ENCODE data around the gene KEL. TPM values are rescaled to one million over a fixed set of nuclear protein-coding genes. Genes with fewer than 3 reads are reported as not detected.

The KEL gene
- total and polyA plus RNA-seq, 3 donors from 2014 or later: 52.1 to 124 (median 124) TPM

GRCh38 chr7:142974626-142975025 is 12.5 kb upstream of the KEL start:
- intact Hi-C loops (cut with DNase I; ENCODE audit: low total_unique reads): no loop called here
- TF ChIP-seq CTCF (IDR thresholded peaks at IDR 0.05): no peak
- TF ChIP-seq POLR2A (IDR thresholded peaks at IDR 0.05): no peak
- Histone ChIP-seq H3K4me1 (peaks cover 4% of the 10 kb centered on the region), H3K9me3 (no peaks in the 10 kb centered on the region), H3K4me3 (no peak overlapping the region), H3K36me3 (ENCODE audit: low read depth, missing control alignments) (no peaks in the 10 kb centered on the region), H3K27ac (no peak overlapping the region), H3K27me3 (no peaks in the 10 kb centered on the region)
- DNase-seq: no peak
- WGBS, 2 donors: 85 to 93% methylated on average over 3 of the region's 3 CpGs

- DNase-seq: no peak
- no peaks in the 10 kb centered on the region for H3K27me3 ChIP-seq
- H3K27ac ChIP-seq: no peak overlapping the region
- H3K4me1 ChIP-seq: peaks cover 4% of the 10 kb centered on the region
- intact Hi-C loops (cut with DNase I; ENCODE audit: low total_unique reads): no loop called here
- no peaks in the 10 kb centered on the region for H3K36me3 ChIP-seq (ENCODE audit: low read depth, missing control alignments)
- WGBS, 2 donors: 19 to 40% methylated on average over 4 of the region's 4 CpGs
- no peak overlapping the region for H3K4me3 ChIP-seq
- no peak for TF ChIP-seq CTCF (IDR thresholded peaks at IDR 0.05)
- no peak for TF ChIP-seq POLR2A (IDR thresholded peaks at IDR 0.05)
- H3K9me3 ChIP-seq: no peaks in the 10 kb centered on the region
These were observed 7.0 kb upstream of the KEL start for GRCh38 chr7:142969183-142969582.

- no peaks in the 10 kb centered on the region for H3K27me3 ChIP-seq
- no peak overlapping the region for H3K4me3 ChIP-seq
- TF ChIP-seq POLR2A (IDR thresholded peaks at IDR 0.05): no peak
- no peak for TF ChIP-seq CTCF (IDR thresholded peaks at IDR 0.05)
- 79 to 91% methylated on average over 4 of the region's 4 CpGs for WGBS, 2 donors
- no peak overlapping the region for H3K27ac ChIP-seq
- H3K9me3 ChIP-seq: no peaks in the 10 kb centered on the region
- intact Hi-C loops (cut with DNase I; ENCODE audit: low total_unique reads): no loop called here
- peaks cover 4% of the 10 kb centered on the region for H3K4me1 ChIP-seq
- no peak for DNase-seq
- no peaks in the 10 kb centered on the region for H3K36me3 ChIP-seq (ENCODE audit: low read depth, missing control alignments)
These were observed 6.1 kb upstream of the KEL start for GRCh38 chr7:142968229-142968628.

DNA sequence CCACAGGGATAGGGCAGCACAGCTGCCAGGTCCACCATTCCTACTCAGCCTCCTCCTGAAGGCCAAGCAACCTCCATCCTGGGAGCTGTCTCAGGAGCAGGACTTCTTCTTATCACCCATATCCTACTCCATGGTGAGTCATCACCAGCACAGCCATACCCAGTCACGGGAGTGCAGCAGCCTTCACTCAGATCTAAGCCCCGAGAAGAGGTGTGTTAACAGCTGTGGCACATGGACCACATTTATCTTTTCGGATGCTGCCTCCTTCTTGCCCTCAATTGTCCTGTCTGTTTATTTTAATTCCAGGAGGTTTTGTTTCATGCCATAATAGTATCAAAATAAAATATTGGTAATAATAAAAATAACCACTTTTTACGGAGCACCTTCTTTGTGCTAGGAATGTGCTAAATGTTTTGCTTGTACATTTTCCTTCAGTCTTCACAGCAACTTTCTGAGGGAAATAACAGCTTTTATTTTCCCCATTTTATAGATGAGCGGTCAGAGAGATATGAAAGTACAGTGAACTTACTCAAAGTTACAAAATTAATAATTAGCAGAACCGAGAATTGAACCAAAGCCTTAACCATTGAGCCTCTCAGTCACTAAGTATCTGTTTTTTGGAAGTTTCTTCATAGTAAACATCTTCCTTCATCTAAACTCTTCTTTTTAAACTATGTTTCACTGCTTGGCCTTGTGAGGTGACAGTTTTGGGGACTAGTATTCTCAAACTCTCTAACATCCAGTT is 2.5 kb upstream of the KEL start:
- TF ChIP-seq POLR2A (IDR thresholded peaks at IDR 0.05): no peak
- no peak for TF ChIP-seq CTCF (IDR thresholded peaks at IDR 0.05)
- no peak overlapping the region for H3K4me3 ChIP-seq
- intact Hi-C loops (cut with DNase I; ENCODE audit: low total_unique reads): no loop called here
- H3K36me3 ChIP-seq (ENCODE audit: low read depth, missing control alignments): no peaks in the 10 kb centered on the region
- peaks cover under 1% of the 10 kb centered on the region for H3K4me1 ChIP-seq
- H3K27ac ChIP-seq: no peak overlapping the region
- H3K27me3 ChIP-seq: no peaks in the 10 kb centered on the region
- WGBS, 2 donors: 68 to 74% methylated on average over 6 of the region's 6 CpGs
- no peaks in the 10 kb centered on the region for H3K9me3 ChIP-seq
- DNase-seq: no peak

DNA sequence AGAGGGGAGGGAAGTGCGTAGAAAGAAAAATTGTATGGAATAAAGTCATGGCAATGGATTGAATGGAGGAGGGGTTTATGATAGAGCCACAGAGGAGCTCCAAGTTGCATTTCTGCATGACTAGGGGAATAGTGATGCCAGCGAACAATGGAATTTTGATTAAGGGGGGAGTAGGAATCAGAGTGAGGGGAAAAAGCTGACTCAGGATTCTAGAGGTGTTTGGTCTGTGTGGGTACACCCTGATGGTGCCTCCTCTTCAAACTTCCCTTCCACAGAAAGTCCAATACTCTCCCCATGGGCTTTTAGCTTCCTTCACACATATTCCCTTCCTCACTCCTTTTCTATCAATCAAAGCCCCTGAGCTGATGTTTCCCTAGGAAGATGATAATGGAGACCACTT is 1.8 kb upstream of the KEL start:
- H3K27me3 ChIP-seq: no peaks in the 10 kb centered on the region
- TF ChIP-seq POLR2A (IDR thresholded peaks at IDR 0.05) (no peak), CTCF (IDR thresholded peaks at IDR 0.05) (no peak)
- 86 to 93% methylated on average over 2 of the region's 2 CpGs for WGBS, 2 donors
- intact Hi-C loops (cut with DNase I; ENCODE audit: low total_unique reads): no loop called here
- no peaks in the 10 kb centered on the region for H3K36me3 ChIP-seq (ENCODE audit: low read depth, missing control alignments)
- no peaks in the 10 kb centered on the region for H3K4me1 ChIP-seq
- H3K4me3 ChIP-seq: no peak overlapping the region
- DNase-seq: no peak
- no peak overlapping the region for H3K27ac ChIP-seq
- H3K9me3 ChIP-seq: no peaks in the 10 kb centered on the region
